ENCODE measurements around the gene ELAVL2. TPM values are rescaled to one million over a fixed set of nuclear protein-coding genes. Genes with fewer than 3 reads are reported as not detected.

ELAVL2 gene
- total RNA-seq, 1 donor from 2014 or later, result 31.3 TPM

- no peak for DNase-seq (ENCODE audit: low read depth, low spot score)
- TF ChIP-seq CTCF (conservative IDR thresholded peaks at IDR 0.05), result no peak
- Mint-ChIP-seq H3K9me3 (no peaks in the 10 kb centered on the region), H3K36me3 (ENCODE audit: low read depth) (peaks cover 2% of the 10 kb centered on the region), H3K4me1 (no peaks in the 10 kb centered on the region), H3K27me3 (ENCODE audit: low read depth) (no peaks in the 10 kb centered on the region), H3K27ac (ENCODE audit: unreplicated experiment) (no peak overlapping the region), H3K4me3 (no peak overlapping the region)
Measured at GRCh38 chr9:23698161-23698560, 127.9 kb downstream of the ELAVL2 start.

DNA sequence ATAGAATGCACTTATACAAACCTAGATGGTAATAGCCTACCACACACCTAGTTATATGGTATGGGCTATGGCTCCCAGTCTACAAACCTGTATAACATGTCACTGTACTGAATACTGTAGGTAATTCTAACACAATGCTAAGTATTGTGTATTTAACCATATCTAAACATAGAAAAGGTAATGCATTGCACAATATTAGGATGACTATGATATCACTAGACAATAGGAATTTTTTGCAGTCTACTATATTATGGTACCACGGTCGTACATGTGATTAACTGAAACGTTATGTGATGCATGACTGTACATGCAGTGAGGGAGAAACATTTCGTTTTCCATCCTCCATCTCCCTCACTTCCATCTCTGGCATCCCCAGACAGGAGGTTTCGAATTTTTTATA is 130.5 kb downstream of the ELAVL2 start:
- peaks cover 5% of the 10 kb centered on the region for H3K4me1 Mint-ChIP-seq
- peaks cover 2% of the 10 kb centered on the region for H3K36me3 Mint-ChIP-seq (ENCODE audit: low read depth)
- no peak overlapping the region for H3K4me3 Mint-ChIP-seq
- TF ChIP-seq CTCF (conservative IDR thresholded peaks at IDR 0.05), result no peak
- no peaks in the 10 kb centered on the region for H3K9me3 Mint-ChIP-seq
- no peak overlapping the region for H3K27ac Mint-ChIP-seq (ENCODE audit: unreplicated experiment)
- DNase-seq (ENCODE audit: low read depth, low spot score), result no peak
- H3K27me3 Mint-ChIP-seq (ENCODE audit: low read depth), result no peaks in the 10 kb centered on the region

DNA sequence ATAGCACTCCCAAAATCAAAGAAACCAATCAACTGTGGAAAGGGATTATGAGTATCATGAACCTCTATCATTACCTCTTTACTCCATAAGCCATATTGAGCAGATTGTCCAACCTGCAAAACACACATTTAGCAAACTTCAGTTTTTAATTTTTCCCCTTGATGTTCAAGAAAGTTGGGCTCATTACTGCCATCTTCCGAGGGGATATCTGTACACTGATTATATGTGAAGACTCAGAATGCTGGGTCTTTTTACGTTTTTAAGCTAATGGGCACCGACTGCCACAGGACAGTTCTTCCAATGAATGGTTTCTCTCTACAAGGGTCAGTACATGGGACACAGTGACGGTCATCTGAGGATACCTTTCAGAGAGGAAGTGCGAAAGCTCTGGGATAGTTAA is 132.7 kb downstream of the ELAVL2 start:
- Mint-ChIP-seq H3K36me3 (ENCODE audit: low read depth) (peaks cover under 1% of the 10 kb centered on the region), H3K4me3 (no peak overlapping the region)
- TF ChIP-seq CTCF (conservative IDR thresholded peaks at IDR 0.05), result no peak

GRCh38 chr9:23686896-23687295 is 139.1 kb downstream of the ELAVL2 start:
- peaks cover 3% of the 10 kb centered on the region for H3K27me3 Mint-ChIP-seq (ENCODE audit: low read depth)
- no peak for TF ChIP-seq CTCF (conservative IDR thresholded peaks at IDR 0.05)
- no peak for DNase-seq (ENCODE audit: low read depth, low spot score)
- peaks cover 26% of the 10 kb centered on the region for H3K4me1 Mint-ChIP-seq
- no peak overlapping the region for H3K27ac Mint-ChIP-seq (ENCODE audit: unreplicated experiment)
- H3K9me3 Mint-ChIP-seq, result no peaks in the 10 kb centered on the region
- H3K4me3 Mint-ChIP-seq, result no peak overlapping the region
- peaks cover 2% of the 10 kb centered on the region for H3K36me3 Mint-ChIP-seq (ENCODE audit: low read depth)

More for the DNA sequence above, 132.7 kb downstream of the ELAVL2 start:
- DNase-seq (ENCODE audit: low read depth, low spot score), result no peak
- Mint-ChIP-seq H3K27me3 (ENCODE audit: low read depth) (peaks cover 3% of the 10 kb centered on the region), H3K9me3 (no peaks in the 10 kb centered on the region), H3K4me1 (peaks cover 17% of the 10 kb centered on the region), H3K27ac (ENCODE audit: unreplicated experiment) (no peak overlapping the region)

- Mint-ChIP-seq H3K36me3 (ENCODE audit: low read depth) (peaks cover 2% of the 10 kb centered on the region), H3K4me3 (no peak overlapping the region), H3K27me3 (ENCODE audit: low read depth) (peaks cover 3% of the 10 kb centered on the region), H3K9me3 (no peaks in the 10 kb centered on the region), H3K27ac (ENCODE audit: unreplicated experiment) (no peak overlapping the region), H3K4me1 (peaks cover 27% of the 10 kb centered on the region)
- TF ChIP-seq CTCF (conservative IDR thresholded peaks at IDR 0.05), result no peak
- DNase-seq (ENCODE audit: low read depth, low spot score), result no peak
Measured at GRCh38 chr9:23686257-23686656, 139.8 kb downstream of the ELAVL2 start.

DNA sequence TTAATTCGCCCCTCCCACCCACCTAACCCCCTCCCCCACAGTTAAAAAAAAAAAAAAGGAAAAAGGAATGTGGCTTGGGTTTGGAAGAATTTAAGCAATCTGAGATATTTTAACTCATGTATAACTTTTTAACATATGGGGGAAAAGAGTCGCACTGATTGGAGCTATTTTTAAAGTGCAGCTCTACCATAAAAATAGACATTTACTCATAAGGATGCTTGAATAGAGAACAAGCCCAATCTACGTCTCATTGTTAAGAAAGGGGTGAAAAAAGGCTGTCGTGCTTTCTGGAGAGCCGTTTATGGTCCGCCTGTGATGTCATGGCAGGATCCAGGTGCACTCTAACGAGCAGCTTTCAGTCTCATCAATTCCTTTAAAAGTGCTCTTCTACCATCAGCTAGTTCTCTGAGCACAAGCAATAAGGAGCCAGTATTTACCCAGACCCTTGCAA is 142.4 kb downstream of the ELAVL2 start:
- Mint-ChIP-seq H3K27ac (ENCODE audit: unreplicated experiment) (no peak overlapping the region), H3K4me3 (no peak overlapping the region), H3K4me1 (peaks cover 14% of the 10 kb centered on the region), H3K9me3 (no peaks in the 10 kb centered on the region), H3K27me3 (ENCODE audit: low read depth) (no peaks in the 10 kb centered on the region), H3K36me3 (ENCODE audit: low read depth) (peaks cover 2% of the 10 kb centered on the region)
- TF ChIP-seq CTCF (conservative IDR thresholded peaks at IDR 0.05), result no peak
- DNase-seq (ENCODE audit: low read depth, low spot score), result no peak

Data from neural crest cell (in vitro differentiated cells).